Measurements from ENCODE around the gene MARF1. TPM values are rescaled to one million over a fixed set of nuclear protein-coding genes. Genes with fewer than 3 reads are reported as not detected.

The MARF1 gene
- total RNA-seq, 1 experiment from 2014 or later: 68.1 TPM

GRCh38 chr16:15553313-15554088, 89.5 kb downstream of the MARF1 start:
- Histone ChIP-seq H3K4me2 (no peak overlapping the region), H4K20me1 (ENCODE audit: insufficient read depth) (no peaks in the 10 kb centered on the region), H3F3A (ENCODE audit: insufficient read depth, low read depth) (peaks cover 12% of the 10 kb centered on the region; the same call in 1 of the 2 replicates), H3K27me3 (ENCODE audit: insufficient read depth, low read depth) (no peaks in the 10 kb centered on the region), H3K27ac (no peak overlapping the region), H3K4me3 (no peak overlapping the region), H3K79me2 (ENCODE audit: low read depth) (no peaks in the 10 kb centered on the region), H3K9me3 (ENCODE audit: insufficient read depth, low read depth) (no peaks in the 10 kb centered on the region; the same call in 1 of the 2 replicates), H2AFZ (no peak overlapping the region), H3K9me2 (ENCODE audit: insufficient read depth) (no peaks in the 10 kb centered on the region), H3K36me3 (ENCODE audit: low read depth) (no peaks in the 10 kb centered on the region), H3K4me1 (replicated peaks; ENCODE audit: insufficient read depth) (peaks cover 7% of the 10 kb centered on the region)
- BruUV-seq (replicated peaks): no TSS peak
- TF ChIP-seq CTCF (conservative IDR thresholded peaks at IDR 0.05): no peak
- TF ChIP-seq EZH2 (IDR thresholded peaks at IDR 0.05; ENCODE audit: low read depth): no peak
- no peak for DNase-seq
- intact Hi-C loops (cut with micrococcal nuclease; ENCODE audit: unreplicated experiment): no loop called here
- POLR2A ChIA-PET (ENCODE audit: unreplicated experiment): interaction anchor here (0.7 kb wide), 1 partner anchor 35 kb away, joined by 4 read pairs; no protein-coding TSS in a partner anchor
- CTCF ChIA-PET: no interaction called here

GRCh38 chr16:15552507-15552906, 90.4 kb downstream of the MARF1 start:
- intact Hi-C loops (cut with micrococcal nuclease; ENCODE audit: unreplicated experiment): no loop called here
- Histone ChIP-seq H2AFZ (no peak overlapping the region), H3K36me3 (ENCODE audit: low read depth) (no peaks in the 10 kb centered on the region), H3K27ac (no peak overlapping the region), H3K4me3 (no peak overlapping the region), H4K20me1 (ENCODE audit: insufficient read depth) (no peaks in the 10 kb centered on the region), H3K4me1 (replicated peaks; ENCODE audit: insufficient read depth) (peaks cover 7% of the 10 kb centered on the region), H3K27me3 (ENCODE audit: insufficient read depth, low read depth) (no peaks in the 10 kb centered on the region), H3K9me2 (ENCODE audit: insufficient read depth) (no peaks in the 10 kb centered on the region), H3K79me2 (ENCODE audit: low read depth) (no peaks in the 10 kb centered on the region), H3F3A (ENCODE audit: insufficient read depth, low read depth) (peaks cover 19% of the 10 kb centered on the region; the same call in 1 of the 2 replicates), H3K9me3 (ENCODE audit: insufficient read depth, low read depth) (no peaks in the 10 kb centered on the region; the same call in 1 of the 2 replicates), H3K4me2 (no peak overlapping the region)
- BruUV-seq (replicated peaks): no TSS peak
- TF ChIP-seq CTCF (conservative IDR thresholded peaks at IDR 0.05): no peak
- TF ChIP-seq EZH2 (IDR thresholded peaks at IDR 0.05; ENCODE audit: low read depth): no peak
- no peak for DNase-seq
- CTCF ChIA-PET: no interaction called here
- POLR2A ChIA-PET (ENCODE audit: unreplicated experiment): no interaction called here

- intact Hi-C loops (cut with micrococcal nuclease; ENCODE audit: unreplicated experiment): no loop called here
- CTCF ChIA-PET: no interaction called here
- peaks cover 7% of the 10 kb centered on the region for H3K4me1 ChIP-seq (replicated peaks; ENCODE audit: insufficient read depth)
- peaks cover 1% of the 10 kb centered on the region; the same call in 1 of the 2 replicates for H3K9me3 ChIP-seq (ENCODE audit: insufficient read depth, low read depth)
- H2AFZ ChIP-seq: no peak overlapping the region
- TF ChIP-seq CTCF (conservative IDR thresholded peaks at IDR 0.05) (no peak), EZH2 (IDR thresholded peaks at IDR 0.05; ENCODE audit: low read depth) (no peak)
- POLR2A ChIA-PET (ENCODE audit: unreplicated experiment): no interaction called here
- no peak overlapping the region for H3K27ac ChIP-seq
- no peak for DNase-seq
- BruUV-seq (replicated peaks): no TSS peak
- no peaks in the 10 kb centered on the region for H3K27me3 ChIP-seq (ENCODE audit: insufficient read depth, low read depth)
- no peaks in the 10 kb centered on the region for H3K79me2 ChIP-seq (ENCODE audit: low read depth)
- no peaks in the 10 kb centered on the region for H3K36me3 ChIP-seq (ENCODE audit: low read depth)
- H3K9me2 ChIP-seq (ENCODE audit: insufficient read depth): no peaks in the 10 kb centered on the region
- no peaks in the 10 kb centered on the region for H4K20me1 ChIP-seq (ENCODE audit: insufficient read depth)
- H3F3A ChIP-seq (ENCODE audit: insufficient read depth, low read depth): peaks cover 16% of the 10 kb centered on the region; the same call in 1 of the 2 replicates
- H3K4me3 ChIP-seq: no peak overlapping the region
- H3K4me2 ChIP-seq: no peak overlapping the region
Observed at GRCh38 chr16:15548482-15548891, 94.5 kb downstream of the MARF1 start.
